Measurements from ENCODE around the gene LRTM2.
"Not testable (repeated sequence)": the region's sequence is repeated elsewhere in the genome, so short reads cannot be mapped to it uniquely, and the experiment has no call there.

Gene LRTM2

GRCh38 chr12:1812650-1813302 lies 7.6 kb upstream of the LRTM2 start:
- FAIRE-seq: no peak

GRCh38 chr12:1814266-1814665 lies 6.1 kb upstream of the LRTM2 start:
- no peak for FAIRE-seq

DNA sequence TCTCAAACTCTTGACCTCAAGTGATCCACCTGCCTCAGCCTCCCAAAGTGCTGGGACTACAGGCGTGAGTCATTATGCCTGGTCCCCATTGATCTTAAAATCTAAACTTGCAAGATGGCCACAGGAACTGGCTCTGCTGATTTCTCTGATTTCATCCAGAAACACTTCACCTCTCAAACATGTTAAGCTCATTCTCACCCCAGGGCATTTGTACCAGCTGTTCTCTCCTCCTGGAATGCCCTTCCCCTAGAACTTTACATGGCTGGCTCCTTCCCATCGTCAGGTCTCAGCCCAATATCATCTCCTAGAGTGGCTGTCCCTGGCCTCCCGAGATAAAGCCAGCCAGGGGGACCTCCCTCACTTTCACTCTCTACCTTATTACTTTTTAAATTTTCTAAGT lies 5.3 kb upstream of the LRTM2 start:
- FAIRE-seq: no peak

DNA sequence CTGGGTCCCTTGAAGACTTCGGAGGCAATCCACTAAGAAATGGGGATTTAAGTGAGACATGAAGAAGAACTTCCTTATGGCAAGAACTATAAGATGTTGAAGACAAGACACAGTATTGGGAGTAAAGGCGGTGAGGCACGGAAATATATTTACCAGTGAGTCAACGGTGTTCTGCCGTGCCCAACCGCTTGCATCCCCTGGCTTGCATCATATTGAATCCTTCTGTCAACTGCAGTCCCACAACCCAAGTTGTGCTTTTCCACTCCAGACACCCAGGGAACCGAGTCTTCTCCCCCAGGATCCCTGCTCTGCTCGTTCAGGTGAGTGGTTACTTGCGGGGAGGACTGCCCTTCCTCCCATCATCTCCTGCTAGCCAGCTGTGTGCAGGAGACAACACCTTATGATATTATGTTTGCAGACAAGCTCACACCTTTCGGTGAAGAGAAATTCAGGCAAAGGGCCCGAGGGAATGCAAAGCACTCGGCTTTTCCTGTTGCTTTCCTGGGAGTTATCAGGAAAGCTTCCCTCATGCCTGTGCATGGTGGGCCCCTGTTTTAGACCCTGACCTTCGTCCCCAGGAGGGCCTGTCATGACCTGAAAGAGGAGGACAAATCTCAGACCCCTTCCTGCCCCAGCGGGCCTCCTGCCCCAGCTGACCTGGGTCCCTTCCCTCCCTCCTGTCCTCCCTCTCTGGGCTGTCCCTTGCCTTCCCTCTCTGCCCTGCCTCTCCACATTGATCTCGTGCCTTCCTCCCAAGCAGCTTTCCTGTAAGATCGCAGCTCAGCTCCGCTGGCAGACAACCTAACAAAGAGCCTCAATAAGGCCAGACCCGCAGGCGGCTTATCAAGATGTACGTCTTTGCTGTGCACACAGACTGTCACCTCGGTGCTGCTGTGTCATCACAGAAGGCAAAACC lies 4.3 kb upstream of the LRTM2 start:
- no peak for FAIRE-seq

GRCh38 chr12:1816730-1817348 lies 3.5 kb upstream of the LRTM2 start:
- no peak for FAIRE-seq

DNA sequence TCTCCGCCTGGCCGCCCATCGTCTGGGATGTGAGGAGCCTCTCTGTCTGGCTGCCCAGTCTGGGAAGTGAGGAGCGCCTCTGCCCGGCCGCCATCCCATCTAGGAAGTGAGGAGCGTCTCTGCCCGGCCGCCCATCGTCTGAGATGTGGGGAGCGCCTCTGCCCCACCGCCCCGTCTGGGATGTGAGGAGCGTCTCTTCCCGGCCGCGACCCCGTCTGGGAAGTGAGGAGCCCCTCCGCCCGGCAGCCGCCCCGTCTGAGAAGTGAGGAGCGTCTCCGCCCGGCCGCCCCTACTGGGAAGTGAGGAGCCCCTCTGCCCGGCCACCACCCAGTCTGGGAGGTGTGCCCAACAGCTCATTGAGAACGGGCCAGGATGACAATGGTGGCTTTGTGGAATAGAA lies 2.4 kb upstream of the LRTM2 start:
- not testable (repeated sequence) for FAIRE-seq

DNA sequence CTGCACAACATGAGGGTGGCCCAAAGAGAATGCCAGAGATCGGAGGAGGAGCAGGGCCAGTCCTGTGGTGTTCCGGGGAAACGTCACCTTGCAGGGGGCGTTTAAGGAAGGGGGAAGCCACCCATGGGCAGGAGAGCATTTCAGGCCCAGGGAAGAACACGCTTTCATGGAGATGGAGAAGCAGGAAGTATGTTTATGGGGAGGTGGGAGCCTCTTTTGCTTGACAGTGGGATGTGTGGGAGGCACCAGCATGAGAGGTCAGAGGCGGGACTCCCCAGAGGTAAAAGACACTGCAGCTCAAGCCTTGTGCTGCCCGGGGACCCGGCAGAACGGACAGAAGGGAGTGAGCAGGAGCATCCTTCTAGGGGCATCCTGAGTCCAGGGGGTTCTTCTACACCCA lies 1.3 kb upstream of the LRTM2 start:
- FAIRE-seq: no peak

GRCh38 chr12:1819571-1819970 lies 794 bp upstream of the LRTM2 start:
- FAIRE-seq: no peak

DNA sequence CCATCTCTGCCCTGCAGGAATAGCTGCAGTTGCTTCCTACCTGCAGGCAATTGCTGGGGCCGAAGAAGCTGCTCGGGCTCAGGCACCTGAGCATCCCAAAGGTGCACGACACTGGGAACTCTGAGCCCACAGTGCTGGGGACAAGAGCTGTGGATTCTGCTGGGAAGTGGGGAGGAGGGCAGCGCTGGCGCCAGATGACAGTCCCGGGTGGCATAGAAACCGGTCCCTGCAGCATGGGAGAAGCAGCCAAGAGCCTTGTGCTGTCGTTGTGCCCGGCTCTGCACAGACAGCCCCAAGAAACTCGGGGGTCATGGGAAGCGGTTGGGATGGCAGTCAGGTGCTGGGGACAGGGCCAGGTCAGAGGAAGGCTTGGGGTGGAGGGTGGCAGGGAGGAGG lies 529 bp downstream of the LRTM2 start:
- no peak for FAIRE-seq

GRCh38 chr12:1821805-1822204 lies 1.4 kb downstream of the LRTM2 start:
- FAIRE-seq: no peak

- no peak for FAIRE-seq
Observed at GRCh38 chr12:1822699-1823098, 2.3 kb downstream of the LRTM2 start.

DNA sequence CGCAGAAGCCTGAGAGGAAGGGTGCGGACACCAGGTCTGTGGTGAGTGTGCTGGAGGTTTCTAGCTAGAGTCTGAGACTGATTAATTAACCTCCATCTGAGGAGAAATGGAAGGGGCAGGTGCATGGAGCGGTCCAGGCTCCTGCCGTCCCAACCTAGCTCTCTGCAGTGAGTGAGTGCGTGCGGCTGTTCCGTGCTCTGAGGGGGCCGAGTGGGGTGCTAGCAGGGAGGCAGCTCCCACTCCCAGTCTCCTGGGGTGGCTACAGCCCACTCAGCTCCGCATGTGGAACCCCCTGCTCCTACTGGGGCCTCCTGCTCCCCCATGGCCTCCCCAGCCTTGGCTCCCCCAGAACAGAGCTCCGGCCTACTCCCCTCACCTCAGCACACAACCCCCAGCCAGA lies 2.9 kb downstream of the LRTM2 start:
- FAIRE-seq: no peak

- FAIRE-seq: no peak
Observed at GRCh38 chr12:1825382-1826102, 5.2 kb downstream of the LRTM2 start.

DNA sequence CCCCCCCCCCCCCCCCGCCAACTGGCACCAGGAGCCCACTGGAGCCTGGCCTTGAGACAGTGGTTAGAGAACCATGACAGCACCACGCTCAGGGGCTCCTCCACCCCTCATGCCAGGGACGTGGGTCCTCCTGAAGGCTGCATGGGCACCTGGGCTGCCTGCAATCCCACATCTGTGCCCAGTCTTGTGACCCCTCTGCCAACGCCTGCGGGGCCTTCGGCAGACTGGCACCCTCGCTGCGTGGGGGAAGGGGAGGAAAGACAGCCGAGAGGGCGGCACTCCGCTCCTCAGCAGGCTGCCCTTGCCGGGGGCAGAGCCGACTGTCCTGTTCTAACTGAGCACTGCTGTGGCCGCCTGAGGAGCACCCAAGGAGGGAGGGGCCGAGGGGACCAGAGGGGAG lies 6.0 kb downstream of the LRTM2 start:
- FAIRE-seq: no peak

- FAIRE-seq: no peak
Observed at GRCh38 chr12:1826867-1827705, 6.7 kb downstream of the LRTM2 start.

DNA sequence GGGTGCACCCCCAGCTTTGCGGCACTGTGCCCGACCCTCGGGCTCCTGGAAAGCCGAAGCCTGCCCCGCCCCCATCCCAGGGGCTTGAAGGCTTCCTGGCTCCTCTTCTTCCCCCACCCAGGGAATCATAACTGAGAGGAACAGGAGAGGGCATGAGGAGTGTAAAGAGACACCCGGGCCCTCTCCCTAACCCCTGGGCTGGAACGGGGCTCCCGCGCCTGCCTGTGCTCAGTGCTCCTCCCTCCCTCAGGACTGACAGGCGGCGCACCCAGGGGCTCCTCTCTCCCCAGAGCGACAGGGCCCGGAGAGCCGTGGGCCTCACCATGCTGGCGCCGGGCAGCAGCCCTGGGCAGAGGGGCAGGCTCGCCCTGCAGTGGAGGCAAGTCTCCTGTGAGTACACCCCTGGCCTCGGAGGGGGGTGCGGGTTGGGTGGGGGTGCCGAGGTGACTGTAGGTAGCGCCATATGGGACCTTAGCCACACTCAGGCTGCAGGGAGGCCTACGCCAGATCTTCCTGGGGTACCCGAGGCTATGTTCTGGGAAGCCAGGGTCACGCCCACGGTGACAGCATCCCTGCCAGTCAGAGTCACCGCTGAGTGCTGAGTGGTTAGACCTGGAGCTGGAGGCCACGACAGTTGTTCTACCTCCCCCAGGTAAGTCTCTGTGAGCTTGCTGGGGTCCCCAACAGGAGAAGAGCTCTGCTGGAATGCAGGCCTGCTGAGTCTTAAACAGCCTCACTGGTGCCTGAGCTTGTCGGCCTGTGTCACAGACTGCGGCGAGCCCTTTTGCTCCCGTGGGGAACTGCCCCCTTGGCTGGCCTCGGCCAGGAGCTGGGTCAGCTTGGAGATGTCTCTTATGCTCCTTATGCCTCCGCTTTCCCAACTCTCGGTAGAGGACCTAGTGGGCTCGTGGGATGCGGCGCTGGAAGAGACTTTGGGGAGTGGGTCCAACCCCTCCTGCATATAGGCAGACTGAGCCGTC lies 7.8 kb downstream of the LRTM2 start:
- FAIRE-seq: no peak

- FAIRE-seq: no peak
Observed at GRCh38 chr12:1828856-1829255, 8.5 kb downstream of the LRTM2 start.

GRCh38 chr12:1829306-1829900 lies 9.0 kb downstream of the LRTM2 start:
- no peak for FAIRE-seq

DNA sequence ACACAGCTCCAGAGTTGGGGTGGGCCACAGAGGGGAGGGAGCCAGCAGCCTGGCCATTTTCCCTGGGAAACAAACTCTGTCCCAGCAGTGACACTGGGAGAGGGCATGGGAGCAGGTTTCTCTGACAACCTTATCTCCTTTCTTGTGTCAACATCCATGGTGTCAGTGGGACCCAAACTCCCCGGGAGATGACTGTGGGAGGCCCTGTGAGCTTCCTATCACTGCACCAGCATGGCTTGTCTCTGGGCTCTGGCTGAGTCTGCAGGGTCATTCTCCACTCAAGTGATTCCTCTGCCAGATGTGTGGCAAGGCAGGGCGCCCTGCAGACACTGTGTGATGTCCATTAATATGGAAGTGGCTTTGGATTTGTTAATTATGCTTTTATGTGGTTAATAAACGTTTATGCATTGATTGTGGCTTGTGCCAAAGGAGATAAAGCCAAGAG lies 10.1 kb downstream of the LRTM2 start:
- FAIRE-seq: no peak

All from G401.6 (cell line).